ENCODE results near the gene ANTXRL.

DNA sequence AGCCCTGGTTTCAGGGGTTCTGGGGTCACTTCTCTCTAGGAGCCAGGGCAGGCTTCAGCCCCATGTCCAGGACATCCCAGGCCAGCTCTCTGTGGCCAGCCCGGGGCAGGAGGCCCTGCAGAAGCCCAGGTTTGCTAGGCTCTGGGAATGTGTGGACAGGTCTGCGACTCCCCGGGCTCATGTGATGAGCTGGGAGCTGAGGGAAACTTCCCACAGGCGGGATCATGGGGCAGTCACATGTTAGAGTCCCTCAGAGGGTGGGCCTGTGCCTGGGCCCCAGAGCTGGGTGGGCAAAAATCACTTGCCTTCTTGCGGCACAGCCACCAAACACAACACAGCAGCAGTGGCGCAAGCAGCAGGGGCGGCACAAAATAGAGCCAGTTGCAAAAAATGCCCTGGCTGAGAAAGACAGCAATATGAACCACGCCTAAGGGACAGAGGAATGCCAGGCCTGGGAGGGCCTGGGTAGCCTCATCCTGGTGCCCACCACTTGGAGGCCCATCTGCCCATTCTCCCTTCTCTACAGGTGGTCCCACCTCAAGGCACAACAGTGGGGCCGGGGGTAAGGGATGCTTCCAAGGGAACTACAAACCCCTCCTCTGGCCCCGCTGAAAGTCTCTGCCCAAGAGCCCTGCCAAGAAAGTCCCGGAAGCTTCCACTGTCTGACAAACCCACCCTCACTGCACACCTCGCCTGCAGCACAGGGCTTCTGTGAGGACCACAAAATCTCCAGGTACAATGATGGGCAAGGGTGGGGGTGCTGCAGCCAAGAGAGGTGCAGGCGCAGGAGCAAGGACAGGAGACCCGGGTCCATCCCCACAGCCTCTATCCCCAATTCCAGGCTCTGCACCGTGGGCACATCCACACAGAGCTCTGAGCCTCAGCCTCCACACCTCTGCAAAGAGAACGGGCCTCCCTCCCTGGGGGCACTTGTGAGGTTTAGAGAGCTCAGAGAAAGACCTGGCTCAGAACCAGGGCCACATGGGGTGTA, 34.6 kb upstream of the ANTXRL start:
- TF ChIP-seq POLR2AphosphoS5 (IDR thresholded peaks at IDR 0.05; ENCODE audit: low read depth, low read length), result no peak
- TF ChIP-seq FOXP2 (optimal IDR thresholded peaks at IDR 0.05; ENCODE audit: borderline replicate concordance, extremely low read depth, extremely low read length, insufficient read depth), result no peak
- TF ChIP-seq REST (IDR thresholded peaks at IDR 0.05; ENCODE audit: insufficient read depth in 1 of 2, low read depth in 2 of 2, low read length in 2 of 2), result no peak
